SU-DHL-6 (cell line): ENCODE measurements around the gene C2CD2.

Experiments used
- CTCF ChIP-seq: fragments of 200-600 bp; sonication (generic); IDR thresholded peaks from one replicate; pipeline ENCODE4 v1.5.1; 2017; ENCODE audit warnings: antibody characterized with exemption, mild to moderate bottlenecking, low read length, moderate library complexity; ENCODE audit not compliant: insufficient read depth, poor library complexity, severe bottlenecking
- EZH2phosphoT487 ChIP-seq: fragments of 200-600 bp; sonication (generic), shearing (Covaris generic); conservative IDR thresholded peaks from 2 replicates; pipeline ENCODE4 v1.6.1; 2018; ENCODE audit warnings: mild to moderate bottlenecking, antibody characterized with exemption, low read length, moderate library complexity, mixed read lengths

GRCh38 chr21:41848958-41849580 is 104.7 kb downstream of the C2CD2 start:
- no peak for TF ChIP-seq CTCF
- TF ChIP-seq EZH2phosphoT487, result no peak
